NCI-H82 (cell line): ENCODE data around the gene MT1G.

Experiments used
- DNase-seq: peaks from one replicate; lab custom pipeline; 2025; lab: John Stamatoyannopoulos, UW

MT1G gene

DNA sequence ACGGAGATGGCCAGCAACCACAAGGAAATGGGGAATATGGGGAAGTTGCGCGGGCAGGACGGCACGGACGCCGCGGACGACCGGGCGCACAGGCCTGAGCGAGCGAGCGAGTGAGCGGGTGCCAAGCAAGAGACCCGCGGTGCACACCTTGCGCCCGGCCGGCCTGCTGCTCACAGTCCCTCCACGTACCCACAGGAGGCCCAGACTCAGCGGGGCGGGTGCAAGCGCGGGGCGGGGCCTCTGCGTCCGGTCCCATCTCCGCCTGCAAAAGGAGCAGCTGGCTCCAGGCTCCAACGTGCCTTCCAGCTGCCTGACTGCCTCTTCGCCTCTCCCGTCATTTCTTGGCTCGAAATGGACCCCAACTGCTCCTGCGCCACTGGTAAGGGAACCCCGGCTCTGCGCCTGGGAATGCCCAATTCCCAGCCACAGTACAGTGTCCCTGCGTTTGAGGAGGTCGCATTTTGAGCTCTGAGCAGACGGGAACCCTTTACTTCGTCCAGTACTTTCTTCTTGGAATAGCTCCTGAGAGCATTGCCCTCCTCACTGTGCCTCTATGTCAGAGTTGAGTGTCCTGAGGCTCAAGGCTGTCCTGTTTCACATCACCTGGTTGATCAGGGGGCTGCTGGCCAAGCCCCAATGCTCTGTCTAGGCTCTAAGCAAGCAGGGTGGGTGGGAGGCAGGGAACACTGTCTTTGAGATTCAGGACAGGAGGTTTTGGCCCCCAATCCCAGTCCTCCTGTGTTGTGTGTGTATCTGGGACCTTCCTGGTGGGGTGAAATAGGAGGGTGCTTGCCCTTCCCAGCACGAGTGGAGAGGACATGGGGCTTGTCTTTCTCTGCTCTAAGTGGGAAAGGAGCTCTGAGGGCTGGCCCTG, 50.4 kb downstream of the MT1G start:
- DNase-seq = no peak
